ENCODE data around the gene ELK4.

Gene ELK4

DNA sequence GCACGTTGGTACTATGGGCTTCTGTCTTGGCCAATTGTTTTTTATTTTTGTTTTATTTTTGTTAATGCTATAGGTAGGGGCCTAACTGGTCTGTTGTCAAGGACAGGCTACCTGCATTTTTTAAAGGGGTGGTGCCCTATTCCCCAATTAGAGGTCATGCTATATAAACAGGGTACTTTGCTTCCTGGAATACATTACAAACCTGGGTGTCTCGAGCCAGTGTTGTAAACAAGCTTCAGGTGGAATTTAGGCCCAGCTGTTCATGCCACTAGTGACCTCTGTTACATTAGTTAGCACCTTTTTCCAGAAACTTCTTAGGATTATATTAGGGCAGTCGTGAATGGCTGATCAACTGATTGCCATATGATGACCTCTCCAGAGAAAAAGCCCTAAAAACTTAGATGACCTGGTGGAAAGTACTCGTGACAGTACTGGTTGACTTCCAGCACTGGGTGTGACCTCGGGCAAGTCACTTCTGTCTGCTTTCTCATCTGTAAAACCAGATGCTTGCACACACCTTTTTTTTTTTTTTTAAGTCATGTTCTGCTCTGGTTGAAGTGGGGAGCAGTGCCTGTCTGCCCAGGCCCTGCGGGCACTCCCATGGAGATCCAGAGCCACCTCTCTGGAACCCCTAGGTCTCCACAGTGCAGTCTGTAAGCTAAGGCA, 46.5 kb downstream of the ELK4 start:
- Histone ChIP-seq H3K9me3 (ENCODE audit: insufficient read depth, low read depth, low read length) (no peaks in the 10 kb centered on the region), H3K4me1 (ENCODE audit: insufficient read depth, low read length) (no peaks in the 10 kb centered on the region), H3K9ac (ENCODE audit: low read depth, low read length) (no peak overlapping the region), H3K36me3 (ENCODE audit: insufficient read depth, low read length) (no peaks in the 10 kb centered on the region), H3K27ac (ENCODE audit: low read depth, low read length) (no peak overlapping the region), H3K27me3 (ENCODE audit: insufficient read depth, low read length) (no peaks in the 10 kb centered on the region), H3K4me3 (ENCODE audit: low read length) (no peak overlapping the region)
- WGBS: 91% methylated on average over 6 of the region's 6 CpGs

DNA sequence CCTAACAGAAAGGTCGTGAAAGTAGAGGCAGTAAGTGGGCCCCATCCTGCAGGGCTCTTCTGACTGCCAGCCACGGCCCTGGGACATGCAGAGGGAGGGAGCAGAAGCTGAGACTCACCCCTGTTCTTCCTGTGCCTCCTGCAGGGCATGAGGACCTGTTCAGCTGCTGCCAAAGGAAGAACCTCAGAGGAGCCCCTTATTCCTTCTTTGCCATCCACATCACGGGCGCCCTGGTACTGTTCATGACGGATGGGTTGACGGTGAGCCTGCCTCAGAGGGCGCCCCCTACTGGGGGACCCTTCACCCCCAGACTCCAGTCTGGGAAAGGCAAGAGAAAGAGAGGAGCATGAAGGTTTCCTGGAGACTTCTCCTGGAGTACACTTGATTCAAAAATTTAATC, 47.1 kb downstream of the ELK4 start:
- Histone ChIP-seq H3K27me3 (ENCODE audit: insufficient read depth, low read length) (no peaks in the 10 kb centered on the region; the same call in 1 of the 2 replicates), H3K4me3 (ENCODE audit: low read length) (no peak overlapping the region), H3K9me3 (ENCODE audit: insufficient read depth, low read depth, low read length) (no peaks in the 10 kb centered on the region), H3K36me3 (ENCODE audit: insufficient read depth, low read length) (no peaks in the 10 kb centered on the region), H3K9ac (ENCODE audit: low read depth, low read length) (no peak overlapping the region), H3K4me1 (ENCODE audit: insufficient read depth, low read length) (peaks cover 2% of the 10 kb centered on the region; the same call in 1 of the 2 replicates), H3K27ac (ENCODE audit: low read depth, low read length) (no peak overlapping the region)
- 65% methylated on average over 7 of the region's 7 CpGs for WGBS

DNA sequence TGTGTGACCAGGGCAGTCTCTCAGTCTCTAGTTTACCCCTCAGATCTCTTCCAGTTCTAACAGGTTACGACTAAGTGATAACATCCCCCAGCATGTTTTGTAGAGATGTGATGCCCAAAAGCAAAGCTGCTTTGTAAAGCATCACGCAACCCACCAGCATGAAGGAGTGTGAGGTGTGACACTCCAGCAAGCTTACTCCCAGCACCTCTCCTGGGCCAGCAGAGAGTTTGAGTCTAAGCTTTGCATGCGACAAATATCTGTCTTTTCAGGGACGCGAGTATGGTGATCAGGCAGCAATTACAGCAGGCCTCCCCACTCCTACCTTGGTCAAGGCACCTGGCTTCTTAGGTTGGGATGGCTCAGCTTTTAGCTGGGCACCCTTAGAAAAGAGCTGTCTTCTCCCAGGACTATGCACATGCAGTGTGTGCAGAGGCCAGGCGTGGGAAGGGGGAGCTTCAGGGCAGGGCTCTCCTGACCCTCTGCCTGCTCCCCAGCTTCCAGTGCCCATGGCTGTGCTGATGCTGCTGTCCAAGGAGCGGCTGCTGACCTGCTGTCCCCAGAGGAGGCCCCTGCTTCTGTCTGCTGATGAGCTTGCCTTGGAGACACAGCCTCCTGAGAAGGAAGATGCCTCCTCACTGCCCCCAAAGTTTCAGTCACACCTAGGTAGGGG, 48.2 kb downstream of the ELK4 start:
- Histone ChIP-seq H3K9ac (ENCODE audit: low read depth, low read length) (no peak overlapping the region), H3K9me3 (ENCODE audit: insufficient read depth, low read depth, low read length) (no peaks in the 10 kb centered on the region), H3K36me3 (ENCODE audit: insufficient read depth, low read length) (no peaks in the 10 kb centered on the region)

DNA sequence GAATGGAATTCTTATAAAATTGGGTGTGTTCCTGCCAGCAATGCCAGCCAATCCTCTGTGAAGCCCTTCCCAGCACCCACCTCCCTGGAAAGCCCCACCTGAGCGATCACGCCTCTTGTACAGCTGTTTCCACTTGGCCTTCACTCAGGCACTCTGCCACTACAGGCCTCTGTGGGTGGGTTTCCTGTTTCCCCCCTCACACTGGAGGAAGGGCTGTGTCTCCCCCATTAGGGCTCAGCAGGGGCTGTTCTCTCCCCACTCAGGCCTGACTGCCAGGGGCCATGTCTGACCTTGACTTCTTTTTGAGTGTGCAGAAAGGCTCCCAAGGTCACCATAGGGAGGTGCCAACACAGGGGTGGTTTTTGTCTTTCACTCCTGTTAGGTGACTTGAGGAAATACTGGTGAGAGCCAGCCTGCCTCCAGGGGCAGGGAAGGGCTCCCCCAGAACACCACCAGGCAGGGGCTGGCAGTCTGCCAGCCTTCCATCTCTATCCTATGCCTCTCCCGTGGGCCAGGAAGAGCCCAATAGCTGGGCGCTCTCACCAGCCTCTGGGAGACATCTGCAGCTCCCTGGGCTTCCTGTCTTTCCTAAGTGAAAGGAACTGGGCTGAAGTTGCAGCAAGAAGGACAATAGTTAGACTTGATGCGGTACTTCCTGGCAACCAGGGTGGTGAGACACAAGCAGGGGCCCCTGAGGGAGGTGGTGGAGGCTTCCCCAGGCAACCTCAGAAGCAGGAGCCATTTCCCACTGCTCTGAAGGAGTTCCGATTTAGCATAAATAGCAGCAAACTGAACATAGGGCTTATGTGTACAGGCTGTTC, 49.1 kb downstream of the ELK4 start:
- no peak overlapping the region for H3K27ac ChIP-seq (ENCODE audit: low read depth, low read length)
- H3K9me3 ChIP-seq (ENCODE audit: insufficient read depth, low read depth, low read length): no peaks in the 10 kb centered on the region
- peaks cover 10% of the 10 kb centered on the region; the same call in 1 of the 2 replicates for H3K4me1 ChIP-seq (ENCODE audit: insufficient read depth, low read length)
- no peaks in the 10 kb centered on the region for H3K36me3 ChIP-seq (ENCODE audit: insufficient read depth, low read length)
- no peak overlapping the region for H3K9ac ChIP-seq (ENCODE audit: low read depth, low read length)
- H3K4me3 ChIP-seq (ENCODE audit: low read length): no peak overlapping the region
- H3K27me3 ChIP-seq (ENCODE audit: insufficient read depth, low read length): peaks cover 8% of the 10 kb centered on the region
- 88% methylated on average over 6 of the region's 6 CpGs for WGBS

More for the DNA sequence above, 48.2 kb downstream of the ELK4 start:
- WGBS: 90% methylated on average over 7 of the region's 7 CpGs
- Histone ChIP-seq H3K4me3 (ENCODE audit: low read length) (no peak overlapping the region), H3K27me3 (ENCODE audit: insufficient read depth, low read length) (no peaks in the 10 kb centered on the region; the same call in none of the 2 replicates), H3K27ac (ENCODE audit: low read depth, low read length) (no peak overlapping the region), H3K4me1 (ENCODE audit: insufficient read depth, low read length) (peaks cover 4% of the 10 kb centered on the region; the same call in 1 of the 2 replicates)

DNA sequence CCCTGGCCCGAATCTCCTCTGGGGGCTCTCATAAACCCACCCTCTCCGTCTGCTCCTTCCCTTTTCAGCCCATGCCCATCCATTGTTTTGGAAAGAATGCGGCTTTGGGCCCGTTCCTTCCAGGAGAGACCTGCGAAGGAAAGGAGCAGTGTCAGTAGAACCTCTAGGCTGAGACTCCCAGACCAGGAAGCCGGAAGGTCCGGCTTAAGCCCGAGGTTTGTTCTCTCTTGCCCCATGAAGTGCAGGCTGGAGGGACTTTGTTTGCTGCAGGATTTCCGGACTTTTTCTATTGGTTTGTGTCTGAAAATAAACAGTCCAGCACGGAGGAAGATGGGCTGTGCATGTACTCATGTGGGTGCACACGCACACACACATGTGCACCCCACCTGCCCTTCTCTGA, 49.8 kb downstream of the ELK4 start:
- Histone ChIP-seq H3K4me1 (ENCODE audit: insufficient read depth, low read length) (peaks cover 10% of the 10 kb centered on the region; the same call in 1 of the 2 replicates), H3K4me3 (ENCODE audit: low read length) (no peak overlapping the region), H3K27ac (ENCODE audit: low read depth, low read length) (no peak overlapping the region), H3K27me3 (ENCODE audit: insufficient read depth, low read length) (peaks cover 15% of the 10 kb centered on the region), H3K36me3 (ENCODE audit: insufficient read depth, low read length) (no peaks in the 10 kb centered on the region), H3K9ac (ENCODE audit: low read depth, low read length) (no peak overlapping the region), H3K9me3 (ENCODE audit: insufficient read depth, low read depth, low read length) (no peaks in the 10 kb centered on the region)
- 79% methylated on average over 11 of the region's 11 CpGs for WGBS

DNA sequence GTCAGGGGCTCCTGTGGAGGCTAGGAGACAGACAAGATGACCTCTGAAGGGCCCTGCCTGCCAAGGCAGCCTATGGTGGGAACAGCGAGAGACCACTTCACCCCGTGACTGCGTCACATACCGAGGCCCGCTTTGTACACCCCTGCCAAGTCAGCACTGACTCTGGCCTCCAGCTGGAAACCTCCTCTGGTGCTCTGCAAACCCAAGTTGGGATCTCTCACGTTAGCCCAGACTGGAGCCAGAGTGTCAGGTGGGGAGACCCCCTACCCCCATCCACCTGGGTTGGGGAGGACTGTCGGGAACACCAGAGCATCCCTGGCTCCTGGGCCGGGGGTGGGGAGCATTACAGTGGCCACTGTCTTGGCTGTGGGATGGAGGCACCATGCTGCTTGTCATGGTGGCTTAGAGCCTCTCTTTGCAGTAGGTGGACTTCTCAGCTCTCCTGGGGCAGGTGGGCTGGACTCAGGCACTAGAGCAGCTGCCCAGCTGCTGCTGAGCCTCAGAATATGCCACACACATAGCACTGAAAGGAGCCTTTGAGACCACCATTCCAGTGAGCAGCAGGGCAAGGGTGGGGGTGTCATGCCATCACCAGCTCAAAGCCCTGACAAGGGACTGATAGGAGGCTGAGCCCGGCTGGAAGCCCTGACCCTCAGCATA, 50.4 kb downstream of the ELK4 start:
- no peak overlapping the region for H3K9ac ChIP-seq (ENCODE audit: low read depth, low read length)
- no peak overlapping the region for H3K4me3 ChIP-seq (ENCODE audit: low read length)
- no peaks in the 10 kb centered on the region for H3K36me3 ChIP-seq (ENCODE audit: insufficient read depth, low read length)
- H3K9me3 ChIP-seq (ENCODE audit: insufficient read depth, low read depth, low read length): no peaks in the 10 kb centered on the region
- whole genome bisulfite sequencing: 82% methylated on average over 9 of the region's 9 CpGs
- peaks cover 21% of the 10 kb centered on the region for H3K27me3 ChIP-seq (ENCODE audit: insufficient read depth, low read length)
- no peak overlapping the region for H3K27ac ChIP-seq (ENCODE audit: low read depth, low read length)
- peaks cover 10% of the 10 kb centered on the region; the same call in 1 of the 2 replicates for H3K4me1 ChIP-seq (ENCODE audit: insufficient read depth, low read length)

DNA sequence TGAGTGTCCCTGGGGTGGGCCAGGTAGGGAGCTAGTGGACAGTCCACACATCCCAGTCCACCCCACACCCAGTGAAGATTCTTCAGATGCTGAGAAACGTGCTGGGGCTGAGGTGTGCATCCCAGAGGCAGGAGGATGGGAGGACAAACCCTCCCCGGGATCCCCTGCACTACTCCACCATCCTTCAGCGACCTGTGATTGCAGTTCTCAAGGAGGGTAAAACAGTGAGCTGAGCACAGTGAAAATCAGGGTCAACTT, 51.0 kb downstream of the ELK4 start:
- Histone ChIP-seq H3K36me3 (ENCODE audit: insufficient read depth, low read length) (no peaks in the 10 kb centered on the region), H3K9me3 (ENCODE audit: insufficient read depth, low read depth, low read length) (no peaks in the 10 kb centered on the region), H3K4me3 (ENCODE audit: low read length) (no peak overlapping the region), H3K4me1 (ENCODE audit: insufficient read depth, low read length) (peaks cover 10% of the 10 kb centered on the region; the same call in 1 of the 2 replicates), H3K9ac (ENCODE audit: low read depth, low read length) (no peak overlapping the region), H3K27me3 (ENCODE audit: insufficient read depth, low read length) (peaks cover 24% of the 10 kb centered on the region), H3K27ac (ENCODE audit: low read depth, low read length) (no peak overlapping the region)
- WGBS: 85% methylated on average over 3 of the region's 3 CpGs

DNA sequence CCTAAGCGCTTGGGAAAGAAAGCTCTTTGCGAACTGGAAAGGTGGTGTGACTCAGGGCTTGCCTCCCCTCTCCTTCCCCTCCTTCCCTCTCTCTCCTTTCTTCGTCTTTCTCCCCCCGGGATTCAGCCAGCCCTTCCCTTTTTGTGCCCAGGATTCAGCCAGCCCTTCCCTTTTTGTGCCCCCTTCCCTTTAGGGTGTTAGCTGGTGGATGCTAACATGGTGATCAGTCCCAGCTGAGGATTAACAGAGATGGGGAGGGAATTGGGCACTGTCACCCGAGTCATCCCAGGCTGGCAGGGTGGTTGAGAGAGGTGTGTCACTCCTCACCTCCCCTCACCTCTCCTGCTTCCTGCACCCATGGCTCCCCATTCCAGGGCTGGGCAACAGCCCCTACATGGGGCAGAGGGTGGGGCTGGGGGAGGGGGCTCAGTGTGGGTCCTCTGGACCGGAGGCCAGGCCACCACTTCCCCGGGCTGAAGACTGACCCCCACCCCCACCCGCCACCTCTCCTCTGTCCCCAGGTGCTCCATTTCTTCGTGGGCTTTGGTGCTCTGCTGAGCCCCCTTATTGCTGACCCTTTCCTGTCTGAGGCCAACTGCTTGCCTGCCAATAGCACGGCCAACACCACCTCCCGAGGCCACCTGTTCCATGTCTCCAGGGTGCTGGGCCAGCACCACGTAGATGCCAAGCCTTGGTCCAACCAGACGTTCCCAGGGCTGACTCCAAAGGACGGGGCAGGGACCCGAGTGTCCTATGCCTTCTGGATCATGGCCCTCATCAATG, 51.5 kb downstream of the ELK4 start:
- Histone ChIP-seq H3K9me3 (ENCODE audit: insufficient read depth, low read depth, low read length) (no peaks in the 10 kb centered on the region), H3K9ac (ENCODE audit: low read depth, low read length) (no peak overlapping the region), H3K4me3 (ENCODE audit: low read length) (no peak overlapping the region), H3K4me1 (ENCODE audit: insufficient read depth, low read length) (peaks cover 10% of the 10 kb centered on the region; the same call in 1 of the 2 replicates), H3K27me3 (ENCODE audit: insufficient read depth, low read length) (peaks cover 25% of the 10 kb centered on the region), H3K27ac (ENCODE audit: low read depth, low read length) (no peak overlapping the region), H3K36me3 (ENCODE audit: insufficient read depth, low read length) (no peaks in the 10 kb centered on the region)
- 73% methylated on average over 14 of the region's 15 CpGs for WGBS

DNA sequence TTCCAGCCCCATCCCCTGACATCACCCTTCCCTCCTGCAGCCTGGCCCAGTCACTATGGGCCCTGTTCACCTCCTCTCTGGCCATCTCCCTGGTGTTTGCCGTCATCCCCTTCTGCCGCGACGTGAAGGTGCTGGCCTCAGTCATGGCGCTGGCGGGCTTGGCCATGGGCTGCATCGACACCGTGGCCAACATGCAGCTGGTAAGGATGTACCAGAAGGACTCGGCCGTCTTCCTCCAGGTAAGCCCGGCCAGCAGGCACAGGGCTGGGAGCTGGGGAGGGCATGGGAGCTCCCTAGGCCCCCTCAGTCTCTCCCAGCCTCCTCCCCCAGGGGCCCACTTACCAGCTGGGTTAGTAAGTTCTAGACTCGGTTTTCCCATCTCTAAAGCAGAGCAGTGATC, 52.1 kb downstream of the ELK4 start:
- peaks cover 31% of the 10 kb centered on the region for H3K27me3 ChIP-seq (ENCODE audit: insufficient read depth, low read length)
- H3K4me1 ChIP-seq (ENCODE audit: insufficient read depth, low read length): peaks cover 10% of the 10 kb centered on the region; the same call in 1 of the 2 replicates
- no peaks in the 10 kb centered on the region for H3K36me3 ChIP-seq (ENCODE audit: insufficient read depth, low read length)
- no peaks in the 10 kb centered on the region for H3K9me3 ChIP-seq (ENCODE audit: insufficient read depth, low read depth, low read length)
- H3K9ac ChIP-seq (ENCODE audit: low read depth, low read length): no peak overlapping the region
- no peak overlapping the region for H3K27ac ChIP-seq (ENCODE audit: low read depth, low read length)
- H3K4me3 ChIP-seq (ENCODE audit: low read length): no peak overlapping the region
- 73% methylated on average over 12 of the region's 12 CpGs for whole genome bisulfite sequencing

DNA sequence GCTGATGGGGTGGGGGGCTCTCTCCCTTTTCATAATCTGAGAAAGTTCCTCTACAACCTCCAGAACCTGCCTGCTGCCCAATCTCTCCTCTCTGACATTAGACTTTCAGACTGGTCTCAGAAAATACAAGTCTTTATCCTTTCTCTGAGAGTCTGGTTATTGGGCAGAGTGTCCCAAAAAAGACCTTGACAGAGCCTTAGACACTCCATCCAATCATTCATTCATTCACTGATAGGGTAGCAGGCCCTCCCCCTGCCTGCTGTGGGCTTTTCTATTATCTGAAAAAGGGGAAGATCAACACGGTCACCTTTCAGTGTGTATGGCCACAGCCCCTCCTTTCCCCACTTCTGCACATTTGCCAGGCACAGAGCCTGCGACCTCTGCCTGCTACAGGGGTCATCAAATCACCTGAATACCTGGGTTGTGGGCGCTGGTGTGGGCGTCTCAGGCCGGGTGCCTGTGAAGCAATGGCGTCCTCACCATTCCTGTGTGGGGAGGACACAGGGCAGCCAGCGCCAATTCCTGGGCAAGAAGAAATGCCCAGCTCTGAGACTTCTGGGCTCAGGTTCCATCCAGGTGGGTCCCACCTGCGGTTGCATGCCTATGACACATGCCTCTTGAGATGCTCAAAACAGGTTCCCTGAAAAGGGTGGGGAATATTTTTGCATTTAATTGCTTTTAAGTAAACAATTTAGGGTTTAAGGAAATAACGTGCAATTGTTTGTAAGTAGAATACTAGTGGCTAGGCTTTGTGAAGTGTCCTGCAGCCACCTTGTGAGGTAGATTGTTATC, 52.8 kb downstream of the ELK4 start:
- no peak overlapping the region for H3K9ac ChIP-seq (ENCODE audit: low read depth, low read length)
- peaks cover 32% of the 10 kb centered on the region for H3K27me3 ChIP-seq (ENCODE audit: insufficient read depth, low read length)
- no peaks in the 10 kb centered on the region for H3K36me3 ChIP-seq (ENCODE audit: insufficient read depth, low read length)
- no peaks in the 10 kb centered on the region for H3K9me3 ChIP-seq (ENCODE audit: insufficient read depth, low read depth, low read length)
- H3K27ac ChIP-seq (ENCODE audit: low read depth, low read length): no peak overlapping the region
- H3K4me1 ChIP-seq (ENCODE audit: insufficient read depth, low read length): peaks cover 10% of the 10 kb centered on the region; the same call in 1 of the 2 replicates
- H3K4me3 ChIP-seq (ENCODE audit: low read length): no peak overlapping the region
- WGBS: 75% methylated on average over 9 of the region's 9 CpGs

All from HUES64 (cell line).